H9 (cell line): ENCODE results near the gene TBP. TPM values are rescaled to one million over a fixed set of nuclear protein-coding genes. Genes with fewer than 3 reads are reported as not detected.

Experiments used
- DNase-seq: peaks from one replicate; pipeline ENCODE4 v3.0.0-alpha.2; 2017
- H2AFZ ChIP-seq: one replicate; pipeline ENCODE4 v1.6.1; 2013; ENCODE audit warnings: mild to moderate bottlenecking, low read length, control low read depth, moderate library complexity
- H2AK5ac ChIP-seq: 2 replicates; pipeline ENCODE4 v1.6.1; 2013; ENCODE audit warnings: low read length, control low read depth, mixed read lengths; ENCODE audit not compliant: insufficient read length
- H2BK120ac ChIP-seq: one replicate; pipeline ENCODE4 v1.6.1; 2013; ENCODE audit warnings: low read depth, mild to moderate bottlenecking, low read length, control low read depth, inconsistent platforms; ENCODE audit not compliant: poor library complexity, severe bottlenecking
- H2BK12ac ChIP-seq: 2 replicates; pipeline ENCODE4 v1.6.1; 2013; ENCODE audit warnings: low read length, control low read depth, mixed read lengths, low read depth; ENCODE audit not compliant: insufficient read length
- H2BK15ac ChIP-seq: 2 replicates; pipeline ENCODE4 v1.6.1; 2013; ENCODE audit warnings: low read depth, low read length, control low read depth
- H2BK20ac ChIP-seq: one replicate; pipeline ENCODE4 v1.6.1; 2013; ENCODE audit warnings: low read depth, mild to moderate bottlenecking, low read length, control low read depth, inconsistent platforms; ENCODE audit not compliant: poor library complexity, severe bottlenecking
- H2BK5ac ChIP-seq: 2 replicates; pipeline ENCODE4 v1.6.1; 2013; ENCODE audit warnings: low read length, control low read depth, mixed read lengths; ENCODE audit not compliant: insufficient read length
- H3K14ac ChIP-seq: 2 replicates; pipeline ENCODE4 v1.6.1; 2013; ENCODE audit warnings: low read length, control low read depth; ENCODE audit not compliant: insufficient read depth
- H3K18ac ChIP-seq: 2 replicates; pipeline ENCODE4 v1.6.1; 2013; ENCODE audit warnings: low read depth, mild to moderate bottlenecking, mixed read lengths, low read length, control low read depth; ENCODE audit not compliant: insufficient read length
- H3K23ac ChIP-seq: 2 replicates; pipeline ENCODE4 v1.6.1; 2013; ENCODE audit warnings: low read length, control low read depth, mixed read lengths, low read depth; ENCODE audit not compliant: insufficient read length
- H3K23me2 ChIP-seq: 2 replicates; pipeline ENCODE4 v1.6.1; 2013; ENCODE audit warnings: low read depth, mild to moderate bottlenecking, mixed read lengths, low read length, control low read depth; ENCODE audit not compliant: insufficient read length, poor library complexity, severe bottlenecking
- H3K27ac ChIP-seq: 2 replicates; pipeline ENCODE4 v1.5.1; 2013; ENCODE audit warnings: low read length, control low read depth, mixed read lengths, low read depth; ENCODE audit not compliant: insufficient read length
- H3K27me3 ChIP-seq: 2 replicates; pipeline ENCODE4 v1.6.1; 2013; ENCODE audit warnings: low read length, control low read depth, inconsistent platforms; ENCODE audit not compliant: insufficient read depth
- H3K4ac ChIP-seq: 2 replicates; pipeline ENCODE4 v1.6.1; 2013; ENCODE audit warnings: low read depth, mild to moderate bottlenecking, control low read depth, inconsistent platforms, low read length, moderate library complexity
- H3K4me1 ChIP-seq: 2 replicates; pipeline ENCODE4 v1.6.1; 2013; ENCODE audit warnings: low read length, control low read depth, inconsistent platforms; ENCODE audit not compliant: insufficient read depth
- H3K4me2 ChIP-seq: 2 replicates; pipeline ENCODE4 v1.6.1; 2013; ENCODE audit warnings: low read length, control low read depth, mixed read lengths; ENCODE audit not compliant: insufficient read length, insufficient read depth
- H3K56ac ChIP-seq: 2 replicates; pipeline ENCODE4 v1.6.1; 2013; ENCODE audit warnings: low read depth, mild to moderate bottlenecking, mixed read lengths, low read length, control low read depth; ENCODE audit not compliant: insufficient read length
- H3K79me1 ChIP-seq: 2 replicates; pipeline ENCODE4 v1.6.1; 2013; ENCODE audit warnings: low read depth, mild to moderate bottlenecking, moderate library complexity, low read length, control low read depth, inconsistent platforms; ENCODE audit not compliant: insufficient read depth, poor library complexity, severe bottlenecking
- H3K79me2 ChIP-seq: 2 replicates; pipeline ENCODE4 v1.6.1; 2013; ENCODE audit warnings: low read length, control low read depth, inconsistent platforms; ENCODE audit not compliant: insufficient read depth
- H3K9ac ChIP-seq: 2 replicates; pipeline ENCODE4 v1.6.1; 2013; ENCODE audit warnings: low read length, control low read depth, mixed read lengths; ENCODE audit not compliant: insufficient read length; ENCODE audit errors: extremely low read depth
- H3K9me3 ChIP-seq: one replicate; pipeline ENCODE4 v1.6.1; 2013; ENCODE audit warnings: low read depth, low read length, inconsistent platforms; ENCODE audit not compliant: control insufficient read depth
- H3T11ph ChIP-seq: one replicate; pipeline ENCODE4 v1.6.1; 2013; ENCODE audit warnings: mild to moderate bottlenecking, low read length, control low read depth, inconsistent platforms
- H4K20me1 ChIP-seq: one replicate; pipeline ENCODE4 v1.6.1; 2013; ENCODE audit not compliant: control insufficient read depth, insufficient read length, insufficient read depth
- H4K5ac ChIP-seq: 2 replicates; pipeline ENCODE4 v1.6.1; 2013; ENCODE audit warnings: low read depth, mild to moderate bottlenecking, mixed read lengths, low read length, control low read depth; ENCODE audit not compliant: insufficient read length
- H4K8ac ChIP-seq: replicated peaks from 2 replicates; pipeline ENCODE4 v1.6.1; 2013; ENCODE audit warnings: low read length, control low read depth, mixed read lengths, low read depth; ENCODE audit not compliant: insufficient read length
- H4K91ac ChIP-seq: 2 replicates; pipeline ENCODE4 v1.6.1; 2013; ENCODE audit warnings: low read depth, mild to moderate bottlenecking, moderate library complexity, mixed read lengths, low read length, control low read depth; ENCODE audit not compliant: insufficient read length
- H3K27ac Mint-ChIP-seq, 3 experiments: 2 replicates in 2 of 3; 3 replicates in 1 of 3; pipeline ENCODE4 v1.8.0; 2020 to 2021; ENCODE audit warnings: mixed read lengths in 3 of 3, mild to moderate bottlenecking in 1 of 3, moderate library complexity in 1 of 3
- H3K27me3 Mint-ChIP-seq: 2 replicates; pipeline ENCODE4 v1.8.0; 2021; ENCODE audit warnings: low read depth, mild to moderate bottlenecking, moderate library complexity, mixed read lengths
- H3K36me3 Mint-ChIP-seq, 3 experiments: 2 replicates in 2 of 3; 3 replicates in 1 of 3; pipeline ENCODE4 v1.8.0; 2020 to 2021; ENCODE audit warnings: low read depth in 3 of 3, mixed read lengths in 3 of 3; ENCODE audit not compliant: insufficient read depth in 1 of 3
- H3K4me1 Mint-ChIP-seq, 2 experiments: 2 replicates each; pipeline ENCODE4 v1.8.0; 2020; ENCODE audit warnings: mixed read lengths in 2 of 2
- H3K4me3 Mint-ChIP-seq, 2 experiments: 2 replicates in 1 of 2; 3 replicates in 1 of 2; pipeline ENCODE4 v1.8.0; 2020 to 2021; ENCODE audit warnings: mild to moderate bottlenecking in 2 of 2, mixed read lengths in 2 of 2, moderate library complexity in 1 of 2
- H3K9me3 Mint-ChIP-seq, 2 experiments: 2 replicates in 1 of 2; 3 replicates in 1 of 2; pipeline ENCODE4 v1.8.0; 2020; ENCODE audit warnings: mild to moderate bottlenecking in 2 of 2, mixed read lengths in 2 of 2, moderate library complexity in 1 of 2
- CTCF ChIP-seq: fragments of 200-600 bp; sonication (generic); conservative IDR thresholded peaks from 3 replicates; pipeline ENCODE4 v1.8.0; 2021; ENCODE audit warnings: antibody characterized with exemption, mild to moderate bottlenecking
- WGBS: extraction: QIAGEN DNeasy Blood & Tissue Kit; methylation state at CpG from one replicate; pipeline ENCODE4 v1.1.7; 2013; ENCODE audit warnings: missing lambda C conversion rate, low lambda C conversion rate, mixed read lengths; ENCODE audit not compliant: insufficient read length; ENCODE audit errors: extremely low coverage; 5-methylcytosine and 5-hydroxymethylcytosine counted together
- total RNA-seq: library from RNA; stranded (reverse); gene quantifications from 2 replicates; pipeline ENCODE4 v1.2.1, GENCODE V29; 2021

Gene TBP
- total RNA-seq, 1 experiment from 2014 or later = 22.6 TPM

- Histone ChIP-seq H3K79me1 (no peaks in the 10 kb centered on the region), H2AFZ (no peak overlapping the region), H3K56ac (no peak overlapping the region), H2BK12ac (no peak overlapping the region), H4K91ac (no peak overlapping the region), H2BK120ac (no peak overlapping the region), H2AK5ac (no peak overlapping the region), H3K14ac (no peak overlapping the region), H3T11ph (no peak overlapping the region), H4K5ac (no peak overlapping the region), H3K79me2 (no peaks in the 10 kb centered on the region), H2BK5ac (no peak overlapping the region), H4K20me1 (no peaks in the 10 kb centered on the region), H3K4me2 (no peak overlapping the region), H3K9ac (no peak overlapping the region), H3K4ac (no peak overlapping the region), H3K9me3 (no peaks in the 10 kb centered on the region), H3K23ac (no peak overlapping the region), H3K4me1 (no peaks in the 10 kb centered on the region), H3K23me2 (no peaks in the 10 kb centered on the region), H2BK15ac (no peak overlapping the region), H3K27ac (no peak overlapping the region), H3K27me3 (no peaks in the 10 kb centered on the region), H2BK20ac (no peak overlapping the region), H4K8ac (no peak overlapping the region), H3K18ac (no peak overlapping the region)
- DNase-seq = peak; percentile 71
- WGBS = no CpG with 5 or more reads among the region's 10 CpGs
- Mint-ChIP-seq H3K27me3 (peaks cover 3% of the 10 kb centered on the region; the same call in 1 of the 2 replicates), H3K9me3 (peaks cover 0 to 4% of the 10 kb centered on the region in 2 experiments; a peak in 2 of 5 replicates), H3K36me3 (no peaks in the 10 kb centered on the region), H3K27ac (no peak overlapping the region), H3K4me3 (no peak overlapping the region), H3K4me1 (peaks cover 8 to 12% of the 10 kb centered on the region in 2 experiments)
- TF ChIP-seq CTCF = peak; percentile 72
Observed at GRCh38 chr6:170522565-170523183, 31.5 kb upstream of the TBP start.
